ENCODE data around the gene RBBP8NL. TPM values are rescaled to one million over a fixed set of nuclear protein-coding genes. Genes with fewer than 3 reads are reported as not detected.
A peak's percentile ranks its signal among the peaks of the same experiment; 100 is the strongest.
"Not testable (repeated sequence)": the region's sequence is repeated elsewhere in the genome, so short reads cannot be mapped to it uniquely, and the experiment has no call there.

RBBP8NL gene
- total RNA-seq, 6 experiments from 2014 or later, result not detected

DNA sequence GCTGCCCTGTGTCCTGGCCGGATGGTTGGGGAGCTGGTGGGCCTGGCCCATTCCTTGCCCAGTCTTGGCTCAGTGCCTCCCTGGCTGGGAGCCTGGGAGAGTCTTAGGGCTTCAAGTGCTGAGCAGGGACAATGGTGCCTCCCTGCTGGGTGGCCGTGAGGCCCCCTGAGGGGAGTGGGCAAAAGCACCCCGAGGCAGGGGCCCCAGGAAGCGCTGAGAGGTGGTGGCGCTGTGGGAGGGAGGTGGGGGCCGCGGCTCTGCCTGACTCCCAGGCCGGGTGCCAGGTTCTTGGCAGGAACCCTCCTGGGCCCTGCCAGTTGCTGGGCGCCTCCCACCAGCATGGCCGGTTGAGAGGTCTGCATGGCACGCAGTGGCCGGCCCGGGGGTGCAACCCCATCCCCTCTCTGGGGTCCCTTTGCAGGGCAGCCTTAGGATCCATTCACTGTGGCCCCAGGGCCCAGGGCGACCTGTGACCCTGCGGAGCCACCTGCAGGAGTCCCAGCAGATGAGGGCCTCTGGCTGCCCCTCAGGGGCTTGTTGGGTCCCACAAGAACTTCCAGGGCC, 49.6 kb downstream of the RBBP8NL start:
- no peak overlapping the region for H3K27ac ChIP-seq
- intact Hi-C loops (cut with DNase I), result loop anchor here (5.0 kb wide), 2 partner anchors 70 to 75 kb away; partner anchors contain the start of gene ADRM1 (in 1 of the 2)
- TF ChIP-seq POLR2A (IDR thresholded peaks at IDR 0.05) (no peak), CTCF (IDR thresholded peaks at IDR 0.05) (no peak)
- no peaks in the 10 kb centered on the region for H3K36me3 ChIP-seq
- no CpG with 5 or more reads among the region's 15 CpGs for WGBS (ENCODE audit: insufficient coverage, low coverage, low lambda C conversion rate, missing lambda C conversion rate)
- no peaks in the 10 kb centered on the region for H3K27me3 ChIP-seq
- peaks cover 0 to 24% (median 5%) of the 10 kb centered on the region in 4 donors for H3K4me1 ChIP-seq
- ATAC-seq (peak in 1 of 4 donors; percentile 47), DNase-seq (no peak)
- no peaks in the 10 kb centered on the region for H3K9me3 ChIP-seq
- H3K4me3 ChIP-seq, result no peak overlapping the region

GRCh38 chr20:62377064-62377461, 50.3 kb downstream of the RBBP8NL start:
- no peaks in the 10 kb centered on the region for H3K9me3 ChIP-seq
- H3K4me3 ChIP-seq, result no peak overlapping the region
- intact Hi-C loops (cut with DNase I), result loop anchor here (5.0 kb wide), 2 partner anchors 70 to 75 kb away; partner anchors contain the start of gene ADRM1 (in 1 of the 2)
- 84% methylated on average over 6 of the region's 17 CpGs for WGBS (ENCODE audit: insufficient coverage, low coverage, low lambda C conversion rate, missing lambda C conversion rate)
- no peaks in the 10 kb centered on the region for H3K27me3 ChIP-seq
- peaks cover 0 to 24% (median 5%) of the 10 kb centered on the region in 4 donors for H3K4me1 ChIP-seq
- no peak for DNase-seq
- H3K27ac ChIP-seq, result no peak overlapping the region
- H3K36me3 ChIP-seq, result no peaks in the 10 kb centered on the region
- ATAC-seq, result no peak
- TF ChIP-seq CTCF (IDR thresholded peaks at IDR 0.05) (no peak), POLR2A (IDR thresholded peaks at IDR 0.05) (no peak)

DNA sequence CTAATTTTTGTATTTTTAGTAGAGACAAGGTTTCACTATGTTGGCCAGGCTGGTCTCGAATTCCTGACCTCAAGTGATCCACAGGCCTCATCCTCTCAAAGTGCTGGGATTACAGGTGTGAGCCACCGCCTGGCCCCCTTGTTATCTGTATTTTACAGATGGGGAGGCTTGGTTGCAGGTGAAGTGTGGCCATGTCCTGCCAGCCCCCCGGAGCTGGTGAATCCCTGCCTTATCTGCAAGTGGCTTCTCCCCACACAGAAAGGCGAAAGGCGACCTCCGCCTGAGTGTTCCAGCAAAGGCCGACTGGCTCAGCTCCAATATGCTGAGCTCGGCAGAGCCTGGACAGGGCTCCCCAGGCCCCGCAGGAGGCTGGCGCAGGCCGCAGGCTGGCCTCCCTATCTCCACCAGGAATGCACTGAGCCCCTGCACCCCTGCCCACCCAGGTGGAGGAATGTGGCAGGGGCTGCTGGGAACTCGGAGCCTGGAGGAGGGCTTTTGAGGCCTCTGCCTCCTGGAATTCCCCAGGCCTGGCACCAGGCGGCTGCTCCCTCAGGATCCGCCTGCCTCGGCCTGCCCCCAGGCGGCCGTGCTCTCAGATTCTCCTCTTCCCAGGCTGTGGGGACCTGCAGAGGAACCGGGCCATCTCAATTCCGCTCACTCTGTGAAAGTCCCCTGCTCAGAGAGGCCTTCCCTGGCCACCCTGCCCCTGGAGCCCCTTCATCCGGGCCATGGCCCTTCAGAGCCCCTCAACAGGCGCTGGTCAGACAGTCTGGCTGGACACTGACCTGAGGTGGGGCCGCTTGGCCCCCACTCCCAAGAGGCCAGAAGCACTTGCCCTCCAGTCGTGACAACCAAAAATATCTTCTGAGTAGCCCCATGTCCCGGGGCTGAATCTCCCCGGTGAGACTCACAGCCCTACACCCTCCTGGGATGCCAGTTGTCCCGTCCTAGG, 51.0 kb downstream of the RBBP8NL start:
- intact Hi-C loops (cut with DNase I), result loop anchor here (5.0 kb wide), 2 partner anchors 69 to 74 kb away; partner anchors contain the start of gene ADRM1 (in 1 of the 2)
- Histone ChIP-seq H3K27ac (peak overlapping the region in 1 of 3 donors; percentile 49), H3K4me1 (peaks cover 0 to 26% (median 5%) of the 10 kb centered on the region in 4 donors), H3K4me3 (peak overlapping the region in 2 of 3 donors; percentile 22 to 41), H3K9me3 (no peaks in the 10 kb centered on the region), H3K36me3 (no peaks in the 10 kb centered on the region), H3K27me3 (no peaks in the 10 kb centered on the region)
- 39% methylated on average over 8 of the region's 26 CpGs for WGBS (ENCODE audit: insufficient coverage, low coverage, low lambda C conversion rate, missing lambda C conversion rate)
- DNase-seq (peak; percentile 79 to 82 (median 79)), ATAC-seq (peak; percentile 90 to 95 (median 92))
- TF ChIP-seq POLR2A (IDR thresholded peaks at IDR 0.05) (no peak), CTCF (IDR thresholded peaks at IDR 0.05) (peak; percentile 66 to 81 (median 72))

GRCh38 chr20:62374331-62375152, 52.8 kb downstream of the RBBP8NL start:
- Histone ChIP-seq H3K4me1 (peaks cover 0 to 45% (median 14%) of the 10 kb centered on the region in 4 donors), H3K27ac (no peak overlapping the region), H3K27me3 (no peaks in the 10 kb centered on the region), H3K9me3 (no peaks in the 10 kb centered on the region), H3K4me3 (no peak overlapping the region), H3K36me3 (no peaks in the 10 kb centered on the region)
- WGBS (ENCODE audit: insufficient coverage, low coverage, low lambda C conversion rate, missing lambda C conversion rate), result 25% methylated on average over 11 of the region's 24 CpGs
- TF ChIP-seq POLR2A (IDR thresholded peaks at IDR 0.05) (no peak), CTCF (IDR thresholded peaks at IDR 0.05) (no peak)
- ATAC-seq (no peak), DNase-seq (no peak)
- intact Hi-C loops (cut with DNase I), result loop anchor here (5.0 kb wide), 2 partner anchors 67 to 72 kb away; partner anchors contain the start of gene ADRM1 (in 1 of the 2)

GRCh38 chr20:62373631-62374179, 53.6 kb downstream of the RBBP8NL start:
- H3K36me3 ChIP-seq; H3K4me3 ChIP-seq; DNase-seq; H3K27ac ChIP-seq; ATAC-seq; H3K27me3 ChIP-seq; H3K9me3 ChIP-seq; intact Hi-C loops (cut with DNase I): not testable (repeated sequence)
- H3K4me1 ChIP-seq, result peaks cover 0 to 53% (median 18%) of the 10 kb centered on the region in 4 donors
- whole genome bisulfite sequencing (ENCODE audit: insufficient coverage, low coverage, low lambda C conversion rate, missing lambda C conversion rate), result 79% methylated on average over 7 of the region's 40 CpGs
